B cell (primary cell): Measurements from ENCODE around the gene ORC1. TPM values are rescaled to one million over a fixed set of nuclear protein-coding genes. Genes with fewer than 3 reads are reported as not detected.

Source experiments
- ATAC-seq: fragments of 200-7000 bp; cut with Tn5 transposase; one replicate; pipeline ENCODE4 v1.10.0; 2021; ENCODE audit warnings: low read depth, mild to moderate bottlenecking, moderate number of reproducible peaks, moderate library complexity
- CTCF ChIA-PET: fragments of 350-600 bp; sonication (Branson Sonifier 250); formaldehyde crosslinking; loops from one replicate; lab custom pipeline; 2021; ENCODE audit warnings: antibody characterized with exemption, inconsistent platforms; lab: Charles Lee
- POLR2A ChIA-PET: fragments of 350-600 bp; sonication (Branson Sonifier 250); formaldehyde crosslinking; loops from one replicate; lab custom pipeline; 2021; ENCODE audit warnings: antibody characterized with exemption; lab: Charles Lee
- DNase-seq: peaks from one replicate; pipeline ENCODE4 v3.0.0; 2013
- H2AFZ ChIP-seq: 2 replicates; pipeline ENCODE4 v1.6.1; 2012; ENCODE audit warnings: mild to moderate bottlenecking, low read depth, low read length; ENCODE audit not compliant: insufficient read depth, poor library complexity, severe bottlenecking
- H3K27ac ChIP-seq, 2 donors: 1 replicate in 1 of 2; 2 replicates in 1 of 2; pipeline ENCODE4 v1.5.1; 2012 to 2013; ENCODE audit warnings: low read length in 2 of 2, mild to moderate bottlenecking in 2 of 2, moderate library complexity in 1 of 2
- H3K27me3 ChIP-seq, 4 experiments: fragments of 200-600 bp in 1 of 4; sonication (generic) in 1 of 4; replicated peaks in 1 of 4; 1 replicate in 2 of 4; 2 replicates in 2 of 4; pipeline versions ENCODE4 v1.6.1 to v1.7.0; 2013 to 2016; ENCODE audit warnings: low read length in 3 of 4, mild to moderate bottlenecking in 2 of 4, mixed read lengths in 1 of 4, moderate library complexity in 1 of 4; ENCODE audit not compliant: insufficient read depth in 4 of 4, control insufficient read depth in 3 of 4; ENCODE audit errors: control extremely low read depth in 1 of 4
- H3K36me3 ChIP-seq, 2 experiments: replicated peaks in 1 of 2; 1 replicate in 1 of 2; 2 replicates in 1 of 2; pipeline versions ENCODE4 v1.6.1 to v1.7.1; 2013; ENCODE audit warnings: low read length in 1 of 2; ENCODE audit not compliant: insufficient read depth in 2 of 2, control insufficient read depth in 1 of 2; ENCODE audit errors: control extremely low read depth in 1 of 2, extremely low read depth in 1 of 2
- H3K4me1 ChIP-seq, 2 donors: fragments of 200-600 bp in 1 of 2; sonication (generic) in 1 of 2; 1 replicate in 1 of 2; 2 replicates in 1 of 2; pipeline versions ENCODE4 v1.5.1 to v1.6.1; 2013 to 2017; ENCODE audit warnings: low read length in 2 of 2; ENCODE audit not compliant: control insufficient read depth in 2 of 2, insufficient read depth in 2 of 2
- H3K4me2 ChIP-seq: replicated peaks from 2 replicates; pipeline ENCODE3; 2012; ENCODE audit warnings: mild to moderate bottlenecking, low read depth, low read length; ENCODE audit not compliant: poor library complexity, severe bottlenecking
- H3K4me3 ChIP-seq, 5 experiments: fragments of 200-600 bp in 1 of 5; sonication (generic) in 1 of 5; 1 replicate in 3 of 5; 2 replicates in 2 of 5; pipeline versions ENCODE4 v1.5.1 to v1.7.0; 2011 to 2016; ENCODE audit warnings: low read length in 4 of 5, mild to moderate bottlenecking in 4 of 5, low read depth in 2 of 5, control low read depth in 1 of 5, moderate library complexity in 1 of 5; ENCODE audit not compliant: insufficient read depth in 1 of 5; ENCODE audit errors: control extremely low read depth in 1 of 5, extremely low read depth in 1 of 5
- H3K79me2 ChIP-seq: fragments of 200-600 bp; sonication (generic); one replicate; pipeline ENCODE4 v1.6.0; 2016; ENCODE audit warnings: low read length; ENCODE audit not compliant: control insufficient read depth, insufficient read depth
- H3K9ac ChIP-seq: fragments of 200-600 bp; sonication (generic); 2 replicates; pipeline ENCODE4 v1.6.1; 2017; ENCODE audit warnings: mild to moderate bottlenecking, low read length, moderate library complexity
- H3K9me3 ChIP-seq, 3 donors: one replicate each; pipeline versions ENCODE4 v1.6.1 to v1.7.1; 2013; ENCODE audit warnings: low read length in 2 of 3; ENCODE audit not compliant: control insufficient read depth in 2 of 3, insufficient read depth in 1 of 3; ENCODE audit errors: control extremely low read depth in 1 of 3
- H4K20me1 ChIP-seq: 2 replicates; pipeline ENCODE4 v1.6.0; 2012; ENCODE audit warnings: mild to moderate bottlenecking, low read length; ENCODE audit not compliant: insufficient read depth, control insufficient read depth, poor library complexity, severe bottlenecking
- H3K27ac Mint-ChIP-seq: one replicate; pipeline ENCODE4 v1.8.0; 2021; ENCODE audit warnings: mixed read lengths
- H3K27me3 Mint-ChIP-seq: one replicate; pipeline ENCODE4 v1.8.0; 2021; ENCODE audit warnings: mixed read lengths
- H3K4me1 Mint-ChIP-seq: one replicate; pipeline ENCODE4 v1.8.0; 2021; ENCODE audit warnings: mixed read lengths
- H3K4me3 Mint-ChIP-seq: one replicate; pipeline ENCODE4 v1.8.0; 2021; ENCODE audit warnings: mixed read lengths
- H3K9me3 Mint-ChIP-seq: one replicate; pipeline ENCODE4 v1.8.0; 2022; ENCODE audit warnings: mixed read lengths; ENCODE audit not compliant: insufficient read depth
- EZH2 ChIP-seq: IDR thresholded peaks from 2 replicates; pipeline ENCODE4 v1.6.1; 2012; ENCODE audit warnings: borderline replicate concordance, low read depth, mild to moderate bottlenecking, moderate library complexity, low read length; ENCODE audit not compliant: insufficient read depth, poor library complexity, severe bottlenecking
- WGBS: methylation state at CpG from one replicate; pipeline ENCODE4 v1.1.5; 2013; ENCODE audit warnings: missing lambda C conversion rate; ENCODE audit not compliant: insufficient coverage; 5-methylcytosine and 5-hydroxymethylcytosine counted together
- intact Hi-C: fragments of 100-400 bp; cut with micrococcal nuclease; formaldehyde crosslinking; loops from one replicate; pipeline ENCODE4 v1.10.0; 2022
- polyA plus RNA-seq: library from polyadenylated mRNA; depleted of rRNA; stranded (reverse); fragments of >200 nt; gene quantifications from 2 replicates; pipeline ENCODE4 v1.2.3, GENCODE V29; 2012
- total RNA-seq, 2 donors: library from RNA; stranded (reverse); fragments of 120-200 nt in 1 of 2; gene quantifications; 1 replicate in 1 of 2; 2 replicates in 1 of 2; pipeline versions ENCODE4 v1.2.3 to v1.2.4, GENCODE V29; 2013 to 2022
- TF ChIP-seq, protein P1 (sequence below): fragments of 200-600 bp; IDR thresholded peaks from one replicate; pipeline ENCODE4 v1.8.0; 2022; ENCODE audit warnings: antibody characterized with exemption, mild to moderate bottlenecking

Gene ORC1
- total and polyA plus RNA-seq, 2 donors (not counting 1 experiment from before 2014, with no cell fraction given), result 0.78 to 1.3 TPM

- Mint-ChIP-seq H3K27me3 (no peaks in the 10 kb centered on the region), H3K4me3 (no peak overlapping the region), H3K27ac (no peak overlapping the region), H3K9me3 (no peaks in the 10 kb centered on the region), H3K4me1 (no peaks in the 10 kb centered on the region)
- ATAC-seq (no peak), DNase-seq (no peak)
- Histone ChIP-seq H3K9me3 (no peaks in the 10 kb centered on the region), H3K27me3 (no peaks in the 10 kb centered on the region), H3K9ac (no peak overlapping the region), H3K4me3 (no peak overlapping the region), H2AFZ (no peak overlapping the region), H3K4me1 (no peaks in the 10 kb centered on the region), H3K79me2 (no peaks in the 10 kb centered on the region), H3K4me2 (no peak overlapping the region), H3K36me3 (no peaks in the 10 kb centered on the region), H3K27ac (no peak overlapping the region), H4K20me1 (no peaks in the 10 kb centered on the region)
- POLR2A ChIA-PET, result interaction anchor here (0.6 kb wide), 1 partner anchor 16 kb away, joined by 3 read pairs; no protein-coding TSS in a partner anchor
- WGBS, result 100% methylated on average over 1 of the region's 2 CpGs
- CTCF ChIA-PET, result no interaction called here
- TF ChIP-seq EZH2, result no peak
- TF ChIP-seq, protein P1, sequence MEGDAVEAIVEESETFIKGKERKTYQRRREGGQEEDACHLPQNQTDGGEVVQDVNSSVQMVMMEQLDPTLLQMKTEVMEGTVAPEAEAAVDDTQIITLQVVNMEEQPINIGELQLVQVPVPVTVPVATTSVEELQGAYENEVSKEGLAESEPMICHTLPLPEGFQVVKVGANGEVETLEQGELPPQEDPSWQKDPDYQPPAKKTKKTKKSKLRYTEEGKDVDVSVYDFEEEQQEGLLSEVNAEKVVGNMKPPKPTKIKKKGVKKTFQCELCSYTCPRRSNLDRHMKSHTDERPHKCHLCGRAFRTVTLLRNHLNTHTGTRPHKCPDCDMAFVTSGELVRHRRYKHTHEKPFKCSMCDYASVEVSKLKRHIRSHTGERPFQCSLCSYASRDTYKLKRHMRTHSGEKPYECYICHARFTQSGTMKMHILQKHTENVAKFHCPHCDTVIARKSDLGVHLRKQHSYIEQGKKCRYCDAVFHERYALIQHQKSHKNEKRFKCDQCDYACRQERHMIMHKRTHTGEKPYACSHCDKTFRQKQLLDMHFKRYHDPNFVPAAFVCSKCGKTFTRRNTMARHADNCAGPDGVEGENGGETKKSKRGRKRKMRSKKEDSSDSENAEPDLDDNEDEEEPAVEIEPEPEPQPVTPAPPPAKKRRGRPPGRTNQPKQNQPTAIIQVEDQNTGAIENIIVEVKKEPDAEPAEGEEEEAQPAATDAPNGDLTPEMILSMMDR, result no peak
- intact Hi-C loops, result no loop called here
Measured at GRCh38 chr1:52345252-52345651, 59.0 kb downstream of the ORC1 start.

GRCh38 chr1:52343979-52344378 is 60.2 kb downstream of the ORC1 start:
- WGBS, result no CpG with 5 or more reads among the region's 3 CpGs
- Histone ChIP-seq H3K36me3 (no peaks in the 10 kb centered on the region), H3K9ac (no peak overlapping the region), H3K27ac (no peak overlapping the region), H4K20me1 (no peaks in the 10 kb centered on the region), H3K4me2 (no peak overlapping the region), H2AFZ (no peak overlapping the region), H3K9me3 (no peaks in the 10 kb centered on the region), H3K27me3 (no peaks in the 10 kb centered on the region), H3K4me3 (no peak overlapping the region), H3K4me1 (no peaks in the 10 kb centered on the region), H3K79me2 (no peaks in the 10 kb centered on the region)
- Mint-ChIP-seq H3K9me3 (no peaks in the 10 kb centered on the region), H3K27me3 (no peaks in the 10 kb centered on the region), H3K4me3 (no peak overlapping the region), H3K27ac (no peak overlapping the region), H3K4me1 (no peaks in the 10 kb centered on the region)
- DNase-seq (no peak), ATAC-seq (no peak)
- ChIA-PET CTCF (no interaction called here), POLR2A (interaction anchor here (0.7 kb wide), 1 partner anchor 263 kb away, joined by 7 read pairs; no protein-coding TSS in a partner anchor)
- TF ChIP-seq, protein P1, result no peak
- TF ChIP-seq EZH2, result no peak
- intact Hi-C loops, result no loop called here
